Stomach (tissue), 4 donors: ENCODE measurements around the gene ACACB.

Experiments used
- CTCF ChIP-seq, 7 experiments: fragments of 450-650 bp in 4 of 7; fragments of 200-600 bp in 3 of 7; sonication (generic) in 3 of 7; IDR thresholded peaks; one replicate each; pipeline ENCODE4 v1.5.1; 2016 to 2019; ENCODE audit warnings: antibody characterized with exemption in 7 of 7, control low read depth in 2 of 7, mild to moderate bottlenecking in 1 of 7
- POLR2A ChIP-seq, 4 donors: fragments of 450-650 bp; IDR thresholded peaks; one replicate each; pipeline ENCODE4 v1.6.1; 2016; ENCODE audit warnings: antibody characterized with exemption in 4 of 4, control low read depth in 2 of 4, mild to moderate bottlenecking in 1 of 4, moderate library complexity in 1 of 4
- POLR2AphosphoS5 ChIP-seq, 3 donors: sonication (generic); formaldehyde crosslinking; IDR thresholded peaks; one replicate each; pipeline ENCODE4 v1.6.1; 2016; ENCODE audit warnings: antibody characterized with exemption in 3 of 3

- TF ChIP-seq CTCF (IDR thresholded peaks at IDR 0.05): no peak
- TF ChIP-seq POLR2AphosphoS5 (IDR thresholded peaks at IDR 0.05): peak in 1 of 3 donors; percentile 83
- no peak for TF ChIP-seq POLR2A (IDR thresholded peaks at IDR 0.05)
Observed at GRCh38 chr12:109113661-109114321, 2.6 kb upstream of the ACACB start.
